A549 (cell line): ENCODE data around the gene GNLY.

ENCODE experiments used
- CTCF ChIP-seq: fragments of >200 bp; sonication (Bioruptor Twin); formaldehyde crosslinking; IDR thresholded peaks from 3 replicates; pipeline ENCODE4 v1.5.1; 2016
- POLR2A ChIP-seq: IDR thresholded peaks from 2 replicates; pipeline ENCODE4 v1.6.1; 2012; ENCODE audit warnings: mild to moderate bottlenecking, low read length
- TF ChIP-seq, protein P1 (sequence below): fragments of 250-450 bp; sonication (Bioruptor Pico); IDR thresholded peaks from 2 replicates; pipeline ENCODE4 v1.5.0; 2020; ENCODE audit warnings: low read depth, mild to moderate bottlenecking, moderate library complexity

- TF ChIP-seq POLR2A (no peak), CTCF (no peak)
- TF ChIP-seq, protein P1, sequence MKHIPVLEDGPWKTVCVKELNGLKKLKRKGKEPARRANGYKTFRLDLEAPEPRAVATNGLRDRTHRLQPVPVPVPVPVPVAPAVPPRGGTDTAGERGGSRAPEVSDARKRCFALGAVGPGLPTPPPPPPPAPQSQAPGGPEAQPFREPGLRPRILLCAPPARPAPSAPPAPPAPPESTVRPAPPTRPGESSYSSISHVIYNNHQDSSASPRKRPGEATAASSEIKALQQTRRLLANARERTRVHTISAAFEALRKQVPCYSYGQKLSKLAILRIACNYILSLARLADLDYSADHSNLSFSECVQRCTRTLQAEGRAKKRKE (CRISPR knock-in tag) = no peak
These were observed 52.3 kb downstream of the GNLY start for GRCh38 chr2:85746321-85747004.
